Hematopoietic multipotent progenitor cell treated with erythropoietin and hydrocortisone succinate and interleukin-3 and kit ligand, for 4 days (in vitro differentiated cells): Measurements from ENCODE around the gene KIAA0319L.

Experiments used
- DNase-seq: peaks from one replicate; pipeline ENCODE4 v3.0.0-alpha.2; 2015

KIAA0319L gene

DNA sequence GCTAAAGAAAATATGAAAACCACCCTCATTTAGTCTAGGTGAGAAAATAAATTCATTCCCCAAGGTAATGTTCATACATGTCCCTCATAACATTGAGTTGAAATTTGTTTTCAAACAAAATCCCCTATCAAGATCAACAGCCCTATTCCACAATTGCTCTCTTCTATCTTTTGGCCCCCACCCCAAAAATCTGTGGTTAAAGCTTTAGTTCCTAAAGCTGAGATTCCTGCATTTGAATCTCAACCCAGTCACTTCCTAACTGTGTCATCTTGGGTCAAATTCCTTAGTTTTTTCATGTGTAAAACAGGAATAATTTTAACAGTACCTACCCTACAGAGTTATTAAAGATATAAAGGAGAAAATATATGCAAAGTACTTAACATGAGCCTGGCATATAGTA is 22.0 kb downstream of the KIAA0319L start:
- DNase-seq = no peak

DNA sequence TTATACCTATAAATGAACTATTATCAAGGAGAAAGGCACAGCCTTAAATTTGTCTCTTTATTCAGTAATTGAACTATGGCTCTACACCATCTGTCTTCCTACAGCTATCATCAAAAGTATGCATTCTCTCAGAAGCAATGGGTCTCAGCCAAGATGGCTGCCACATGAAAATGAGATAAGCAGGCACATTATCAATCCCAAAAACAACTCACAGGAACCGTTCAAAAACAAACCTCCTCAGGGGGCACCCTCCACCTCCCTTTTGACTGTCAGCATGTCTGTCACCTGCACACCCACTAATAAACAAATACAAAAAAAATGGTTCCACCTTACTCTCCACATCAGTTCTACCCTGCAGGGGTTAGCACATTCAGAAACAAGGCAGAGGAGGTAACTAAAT is 23.6 kb downstream of the KIAA0319L start:
- DNase-seq = peak; percentile 53

DNA sequence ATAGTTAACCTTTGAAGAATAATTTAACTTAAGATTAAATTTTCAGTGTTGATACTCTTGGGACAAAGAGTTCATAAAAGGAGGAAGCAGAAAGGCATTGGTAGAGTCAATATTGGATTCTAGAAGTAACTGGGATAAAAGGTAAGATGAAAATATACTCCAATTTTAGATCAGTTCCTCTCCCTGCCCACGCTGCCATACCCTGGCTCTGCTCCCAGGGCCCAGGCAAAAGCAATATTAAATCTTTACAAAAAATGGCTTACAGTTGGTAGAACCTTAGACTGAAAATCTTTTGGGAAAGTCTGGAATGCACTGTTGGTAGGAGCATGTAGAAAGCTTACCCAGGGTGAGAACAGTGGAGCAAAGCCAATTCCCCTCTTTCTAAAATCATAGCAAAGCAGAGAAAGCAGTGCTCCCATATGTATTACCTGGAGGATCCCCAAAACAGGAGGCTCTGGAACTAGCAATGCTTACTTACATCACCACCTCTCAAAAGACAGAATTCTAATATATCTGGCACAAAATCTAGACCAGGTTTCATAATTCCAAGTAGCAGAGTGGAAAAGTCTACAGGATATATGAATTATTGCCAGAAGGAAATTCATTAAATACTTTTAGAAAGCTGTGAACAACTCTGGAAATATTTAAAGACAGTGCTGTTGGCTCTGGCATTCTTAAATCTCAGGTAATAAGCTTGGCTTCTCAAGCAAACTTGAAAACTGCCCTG is 24.5 kb downstream of the KIAA0319L start:
- DNase-seq = no peak

DNA sequence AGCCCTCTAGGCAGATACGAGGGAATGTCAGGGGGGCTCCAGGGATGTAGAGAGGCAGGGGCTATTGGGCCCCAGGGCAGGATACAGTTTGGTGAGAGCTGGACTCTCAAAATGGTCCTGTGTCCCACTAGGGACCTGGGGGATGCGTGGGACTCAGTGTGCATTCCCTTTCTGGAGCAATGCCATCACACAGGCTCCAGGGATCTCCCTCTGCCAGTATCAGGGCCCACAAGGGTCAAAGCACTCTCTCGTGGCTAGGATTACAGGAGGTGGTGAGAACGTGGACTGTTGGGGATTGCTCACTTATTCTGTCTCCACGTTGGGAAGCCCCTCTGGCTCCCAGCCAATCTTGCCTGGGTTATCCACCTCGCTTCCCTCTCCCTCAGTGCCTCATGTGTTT is 25.8 kb downstream of the KIAA0319L start:
- DNase-seq = no peak

DNA sequence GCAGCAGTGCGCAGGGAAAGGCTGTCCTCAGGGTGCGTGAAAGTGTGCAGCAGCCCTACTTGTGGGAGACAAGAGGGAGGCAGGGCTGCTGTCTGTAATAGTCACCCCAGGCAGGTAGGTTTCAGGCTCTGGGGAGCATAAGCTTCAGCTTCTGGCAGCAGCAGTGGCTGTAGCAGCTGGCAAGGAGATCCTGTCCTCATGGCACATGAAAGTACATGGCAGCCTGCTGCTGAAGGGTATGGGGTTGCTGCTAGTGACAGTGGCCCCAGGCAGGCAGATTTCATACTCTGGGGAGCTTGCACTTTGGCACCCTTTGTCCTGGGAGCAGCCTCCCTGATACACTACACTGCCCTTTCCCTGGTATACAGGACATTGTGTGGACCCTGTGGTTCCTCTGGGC is 26.3 kb downstream of the KIAA0319L start:
- DNase-seq = no peak

DNA sequence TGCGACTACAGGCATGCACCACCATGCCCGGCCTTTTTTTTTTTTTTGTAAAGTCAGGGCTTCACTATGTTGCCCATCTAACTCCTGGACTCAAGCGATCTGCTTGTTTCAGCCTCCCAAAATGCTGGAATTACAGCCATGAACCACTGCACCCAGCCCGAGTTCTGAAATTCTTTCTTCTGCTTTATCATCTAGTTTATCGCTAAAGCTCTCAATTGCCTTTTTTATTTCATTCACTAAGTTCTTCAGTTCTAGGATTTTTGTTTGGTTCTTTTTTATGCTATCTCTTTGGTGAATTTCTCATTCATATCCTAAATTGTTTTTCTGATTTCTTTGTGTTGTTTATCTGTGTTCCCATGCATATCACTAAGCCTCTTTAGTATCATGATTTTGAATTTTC is 27.0 kb downstream of the KIAA0319L start:
- no peak for DNase-seq

DNA sequence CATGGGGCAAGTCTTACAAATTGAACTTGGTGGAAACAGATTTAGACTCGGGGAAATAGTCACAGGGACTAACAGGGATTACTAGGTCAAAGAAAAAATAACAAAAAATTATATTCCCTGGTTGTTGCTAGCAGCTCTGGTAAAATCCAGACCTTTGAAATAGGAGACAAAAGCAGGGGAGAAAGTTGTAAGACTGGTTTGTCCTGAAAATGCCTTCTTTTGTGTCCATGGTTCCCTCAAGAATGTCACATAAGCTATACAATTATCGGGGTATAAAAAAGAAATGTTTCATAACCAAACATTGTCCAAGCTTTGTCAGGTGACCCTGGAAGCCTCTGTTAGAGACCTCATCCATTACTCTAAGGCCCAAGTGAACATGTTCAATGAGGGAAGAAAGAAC is 33.1 kb downstream of the KIAA0319L start:
- DNase-seq = no peak

DNA sequence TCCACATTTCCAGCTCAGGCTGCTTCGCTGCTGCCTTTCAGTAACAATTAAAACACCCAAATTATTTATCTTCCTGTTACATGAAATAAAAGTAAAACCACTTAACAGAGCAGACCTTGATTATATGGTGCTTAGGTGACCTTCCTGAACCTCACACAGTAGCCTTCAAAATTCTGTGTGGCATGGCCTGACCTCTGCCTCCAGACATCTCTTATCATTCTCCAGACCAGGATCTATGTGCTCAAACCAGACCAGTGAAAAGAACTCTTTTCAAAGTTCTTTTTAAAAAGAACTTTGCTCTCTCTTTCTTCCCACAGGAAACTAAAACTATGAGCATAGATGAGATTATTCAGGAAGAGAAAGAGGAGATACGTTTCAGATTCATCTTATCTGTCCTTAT is 37.8 kb downstream of the KIAA0319L start:
- DNase-seq = no peak

DNA sequence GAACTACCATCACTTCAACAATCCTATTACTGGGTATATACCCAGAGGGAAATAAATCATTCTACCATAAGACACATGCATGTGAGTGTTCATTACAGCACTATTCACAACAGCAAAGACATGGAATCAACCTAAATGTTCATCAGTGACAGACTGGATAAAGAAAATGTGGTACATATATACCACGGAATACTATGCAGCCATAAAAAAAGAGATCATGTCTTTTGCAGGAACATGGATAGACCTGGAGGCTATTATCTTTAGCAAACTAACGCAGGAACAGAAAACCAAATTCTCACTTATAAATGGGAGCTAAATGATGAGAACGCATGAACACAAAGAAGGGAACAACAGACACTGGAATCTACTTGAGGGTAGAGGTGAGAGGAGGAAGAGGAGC is 39.0 kb downstream of the KIAA0319L start:
- DNase-seq = no peak

DNA sequence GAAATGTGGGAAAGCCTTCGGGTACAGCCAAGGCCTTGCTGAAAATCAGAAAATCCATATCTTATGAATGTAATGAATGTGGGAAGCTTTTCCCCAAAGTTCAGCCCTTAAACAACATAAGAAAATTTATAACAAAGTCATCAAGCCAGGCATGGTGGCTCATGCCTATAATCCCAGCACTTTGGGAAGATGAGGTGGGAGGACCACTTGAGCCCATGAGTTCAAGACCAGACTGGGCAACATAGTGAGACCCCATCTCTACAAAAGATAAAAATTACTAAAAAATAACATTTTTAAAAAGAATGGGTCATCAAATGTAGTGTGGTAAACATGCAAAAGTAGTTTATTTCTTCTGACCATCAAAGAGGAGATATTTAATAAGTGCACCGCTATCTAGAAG is 45.9 kb downstream of the KIAA0319L start:
- DNase-seq = no peak

DNA sequence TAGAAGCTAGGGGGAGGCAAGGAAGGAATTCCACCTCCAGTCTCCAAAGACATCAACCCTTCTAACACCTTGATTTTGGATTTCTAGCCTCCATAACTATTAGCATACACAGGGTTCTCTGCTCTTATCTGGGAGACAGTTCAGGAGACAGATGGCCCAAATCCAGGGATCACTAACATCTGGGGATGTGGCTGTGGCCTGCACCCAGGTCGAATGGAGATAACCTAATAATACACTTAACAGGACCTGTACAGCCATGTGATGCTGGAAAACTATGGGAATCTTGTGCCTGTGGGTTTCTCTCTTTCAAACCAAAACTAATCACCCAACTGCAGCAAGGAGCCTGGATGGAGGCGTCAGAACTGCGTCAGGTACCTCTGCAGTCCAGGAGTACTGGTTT is 47.6 kb downstream of the KIAA0319L start:
- DNase-seq = no peak

DNA sequence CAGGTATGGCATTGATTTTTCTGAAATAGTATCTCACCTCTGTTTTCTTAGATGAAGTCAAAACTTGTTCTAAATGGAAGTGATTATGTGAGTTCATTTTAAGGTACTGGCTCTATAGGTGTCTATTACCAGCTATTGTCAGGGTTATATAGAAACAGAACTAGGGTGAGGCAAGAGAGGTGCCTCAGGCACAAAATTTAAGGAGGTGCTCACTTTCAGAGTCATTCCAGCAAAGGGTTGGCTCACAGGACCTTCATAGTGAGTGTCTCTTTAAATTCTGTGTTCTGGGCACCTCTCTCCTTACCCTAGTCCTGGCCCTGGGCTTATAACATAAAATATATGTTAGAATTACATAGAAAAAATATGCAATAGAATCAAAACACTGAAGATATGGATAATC is 49.3 kb downstream of the KIAA0319L start:
- no peak for DNase-seq

DNA sequence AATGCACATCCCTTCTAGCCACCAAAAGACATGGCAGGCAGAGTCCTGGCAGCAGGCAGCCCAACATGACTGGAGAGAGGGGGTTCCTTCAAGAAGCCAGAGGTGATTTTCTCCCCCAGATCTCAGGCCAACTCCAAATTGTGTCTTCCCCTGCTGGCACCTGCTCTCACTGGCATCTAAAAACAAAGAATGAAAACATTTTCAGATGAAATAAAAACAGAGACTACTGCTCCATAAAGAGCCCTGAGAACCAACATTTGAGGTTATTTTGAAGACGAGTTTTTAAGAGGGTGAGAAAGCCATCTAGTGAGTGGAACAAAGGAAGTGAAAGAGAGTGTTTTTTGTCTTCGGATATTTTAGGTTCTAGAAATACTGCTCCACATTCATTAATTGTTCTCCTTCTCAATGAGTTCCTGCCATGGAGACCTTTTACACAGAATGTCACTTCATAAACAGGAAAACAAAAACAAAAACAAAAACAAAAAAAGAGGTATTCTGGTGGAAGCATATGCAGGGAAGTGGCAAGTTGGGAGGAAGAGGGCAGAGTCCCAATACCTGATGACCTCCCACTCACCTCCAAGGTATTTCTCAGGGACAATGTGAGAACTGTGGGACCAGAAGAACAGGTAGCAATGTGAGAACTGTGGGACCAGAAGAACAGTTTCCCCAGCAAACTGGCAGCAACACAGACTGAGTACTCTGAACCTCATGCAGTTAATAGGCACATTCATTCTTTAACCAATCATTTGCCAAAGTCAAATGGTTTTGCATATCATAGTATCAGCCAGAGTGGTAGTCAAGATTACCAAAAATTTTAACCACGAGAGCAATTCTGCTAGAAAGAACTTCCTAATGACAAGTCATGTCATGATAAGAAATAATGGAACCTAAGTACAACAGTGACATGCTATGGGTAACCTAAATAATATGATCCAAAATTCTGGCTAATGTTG is 50.0 kb downstream of the KIAA0319L start:
- DNase-seq = peak; percentile 79

DNA sequence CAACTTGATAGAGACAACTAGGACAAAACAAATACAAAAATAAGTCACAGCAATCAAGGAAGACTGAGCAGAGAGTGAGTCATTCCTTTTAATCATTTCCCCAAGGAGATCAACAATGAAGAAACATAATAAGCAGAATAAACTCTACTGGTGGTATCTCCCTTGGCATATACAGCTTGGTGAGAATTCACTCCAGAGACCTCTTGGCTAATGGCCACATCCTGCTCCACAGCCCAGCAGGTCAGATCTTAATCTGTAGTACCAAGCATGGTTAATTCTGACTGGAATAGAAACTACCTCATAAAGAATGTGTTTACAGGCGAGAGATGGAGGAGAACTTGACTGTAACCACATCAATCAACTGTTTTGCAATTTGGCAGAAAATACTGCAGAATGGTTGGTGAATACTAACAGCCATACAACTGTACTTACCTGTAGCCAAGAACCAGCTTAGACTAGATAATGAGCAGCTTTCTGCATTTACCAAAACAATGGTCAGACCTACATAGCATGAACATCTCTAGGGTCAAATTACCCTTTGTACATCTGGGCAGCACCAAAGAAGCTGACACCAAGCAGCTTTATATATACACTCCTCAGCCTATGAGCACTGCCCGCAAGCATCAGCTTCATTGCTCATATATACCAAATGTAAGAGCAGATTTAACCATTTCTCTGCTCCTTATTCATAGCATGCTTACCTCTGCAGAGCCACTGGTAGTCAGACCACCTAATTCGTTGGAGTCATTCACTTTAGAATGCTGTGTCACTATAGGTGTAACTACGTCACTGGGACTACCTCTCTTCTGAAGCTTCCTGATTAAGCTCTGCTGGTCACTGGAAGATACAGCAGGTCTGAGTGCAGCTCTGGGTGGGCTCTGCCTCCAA is 51.0 kb downstream of the KIAA0319L start:
- DNase-seq = peak; percentile 69

DNA sequence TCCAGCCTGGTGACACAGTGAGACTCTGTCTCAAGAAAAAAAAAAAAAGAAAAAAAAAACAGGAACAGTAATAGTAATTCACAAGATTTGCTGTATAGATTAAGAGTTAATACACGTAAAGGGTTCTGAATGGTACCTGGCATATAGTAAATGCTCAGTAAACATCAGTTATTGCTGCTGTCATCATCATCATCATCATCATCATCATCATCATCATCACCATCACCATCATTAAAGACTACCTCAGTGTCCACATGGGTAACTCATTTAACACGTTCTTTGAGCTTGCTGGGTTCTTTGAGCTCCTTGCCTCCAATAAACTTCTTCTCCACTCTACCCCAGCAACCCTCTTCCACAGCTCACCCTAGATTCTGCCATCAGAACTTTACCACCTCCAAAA is 55.0 kb downstream of the KIAA0319L start:
- no peak for DNase-seq

DNA sequence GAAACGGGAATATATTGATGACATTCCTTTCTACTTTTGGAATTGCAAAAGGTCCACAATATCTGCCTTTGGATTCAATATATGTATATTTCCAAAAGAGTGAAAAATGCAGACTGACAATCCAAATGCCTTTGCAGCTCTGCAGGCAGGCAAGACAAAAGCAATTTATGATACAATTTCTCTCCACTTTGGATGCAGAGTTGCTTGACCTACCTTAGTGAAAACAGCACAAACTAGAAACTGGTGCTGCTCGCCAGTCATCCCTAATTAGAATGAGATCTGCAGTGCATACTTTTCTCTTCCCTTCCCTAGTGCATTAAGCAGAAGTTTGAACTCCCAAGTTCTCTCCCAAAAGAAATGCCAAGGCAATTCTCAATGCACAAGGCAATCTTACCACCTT is 56.8 kb downstream of the KIAA0319L start:
- no peak for DNase-seq

DNA sequence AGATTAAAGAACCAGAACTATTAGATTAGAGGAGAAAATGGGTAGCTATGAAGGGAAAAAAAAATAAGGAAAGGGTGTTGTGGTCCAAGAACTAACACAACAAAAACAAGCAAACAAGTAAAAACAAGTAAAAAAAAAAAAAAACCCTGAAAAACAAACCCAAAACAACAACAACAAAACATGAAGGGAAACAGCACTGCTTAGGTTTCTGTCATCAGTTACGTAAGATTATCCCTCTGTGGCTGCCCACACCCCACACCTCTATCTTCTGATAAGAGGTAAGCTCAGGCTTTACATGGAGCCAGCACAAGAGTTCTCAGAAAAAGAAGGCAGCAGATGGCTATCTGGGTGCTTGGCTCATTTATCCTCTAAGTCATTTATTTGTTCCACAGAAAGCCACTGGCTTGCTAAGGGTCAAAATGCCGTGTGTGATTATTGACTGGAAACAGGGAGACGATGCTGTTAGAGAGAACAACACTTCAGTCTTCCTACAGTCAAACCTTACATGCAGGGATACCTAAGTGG is 57.5 kb downstream of the KIAA0319L start:
- peak; percentile 88 for DNase-seq

DNA sequence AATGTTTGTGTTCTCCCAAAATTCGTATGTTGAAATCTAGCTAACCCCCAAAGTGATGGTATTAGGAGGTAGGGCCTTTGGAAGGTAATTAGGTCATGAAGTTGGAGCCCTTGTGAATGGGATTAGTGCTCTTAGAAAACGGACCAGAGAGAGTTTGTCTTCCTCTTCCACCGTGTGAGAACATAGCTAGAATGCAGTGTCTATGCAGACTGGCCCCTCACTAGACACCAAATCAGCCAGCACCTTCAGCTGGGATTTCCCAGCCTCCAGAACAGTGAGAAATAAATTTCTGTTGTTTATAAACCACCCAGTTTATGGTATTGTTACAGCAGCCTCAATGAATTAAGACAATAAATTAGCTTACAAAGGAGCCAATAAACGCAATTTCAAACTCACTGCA is 58.0 kb downstream of the KIAA0319L start:
- DNase-seq = no peak

DNA sequence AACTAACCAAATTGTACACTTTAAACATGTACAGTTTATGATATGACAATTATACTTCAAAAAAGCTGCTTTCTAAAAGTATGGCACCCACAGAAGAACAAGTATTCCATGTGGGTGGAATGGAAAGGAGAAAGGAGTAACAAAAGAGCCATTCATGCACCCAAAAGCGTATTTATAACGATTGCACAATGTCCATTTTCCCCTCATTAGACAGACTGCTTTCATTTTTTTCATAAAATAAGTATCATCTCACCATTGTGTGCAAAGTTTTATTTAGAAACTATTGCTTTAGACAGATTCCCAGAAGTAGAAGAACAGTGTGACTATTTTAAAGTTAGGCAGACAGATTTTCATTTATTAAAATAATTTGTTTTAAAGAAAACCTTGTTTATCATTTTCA is 59.6 kb downstream of the KIAA0319L start:
- DNase-seq = no peak

DNA sequence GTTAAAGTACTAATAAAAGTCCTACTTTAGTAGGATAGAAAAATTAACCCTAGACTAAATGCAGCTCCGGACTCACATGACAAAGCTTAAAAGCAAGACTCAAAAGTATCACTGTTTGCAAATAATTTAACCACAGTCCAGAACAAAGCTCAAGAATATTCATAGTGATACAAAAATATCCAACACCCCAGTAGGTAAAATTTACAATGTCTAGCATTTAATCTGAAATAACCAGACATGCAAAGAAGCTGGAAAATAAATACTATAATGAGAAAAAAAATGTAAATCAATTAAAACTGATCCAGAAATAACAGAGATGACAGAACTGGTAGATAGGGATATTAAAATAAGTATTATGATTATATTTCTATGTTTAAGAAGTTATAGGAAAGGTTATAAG is 67.0 kb downstream of the KIAA0319L start:
- DNase-seq = no peak

DNA sequence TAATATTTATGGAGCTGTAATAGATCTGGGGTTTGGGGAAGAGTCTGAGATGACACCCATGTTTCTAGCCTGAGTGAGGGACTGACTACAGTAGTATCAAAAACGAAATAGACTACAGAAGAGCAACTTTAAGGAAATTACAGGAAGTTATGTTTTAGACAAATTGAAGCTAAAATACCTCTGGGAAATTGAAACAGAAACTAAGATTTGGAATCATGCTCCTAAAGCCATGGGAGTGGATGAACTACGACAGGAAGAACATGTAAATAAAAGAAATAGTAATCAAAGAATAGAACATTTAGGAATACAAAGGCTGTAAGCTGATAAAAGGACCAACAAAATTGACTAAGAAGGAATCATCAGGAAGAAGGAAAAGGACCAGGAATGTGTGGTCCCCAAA is 68.9 kb downstream of the KIAA0319L start:
- DNase-seq = no peak

DNA sequence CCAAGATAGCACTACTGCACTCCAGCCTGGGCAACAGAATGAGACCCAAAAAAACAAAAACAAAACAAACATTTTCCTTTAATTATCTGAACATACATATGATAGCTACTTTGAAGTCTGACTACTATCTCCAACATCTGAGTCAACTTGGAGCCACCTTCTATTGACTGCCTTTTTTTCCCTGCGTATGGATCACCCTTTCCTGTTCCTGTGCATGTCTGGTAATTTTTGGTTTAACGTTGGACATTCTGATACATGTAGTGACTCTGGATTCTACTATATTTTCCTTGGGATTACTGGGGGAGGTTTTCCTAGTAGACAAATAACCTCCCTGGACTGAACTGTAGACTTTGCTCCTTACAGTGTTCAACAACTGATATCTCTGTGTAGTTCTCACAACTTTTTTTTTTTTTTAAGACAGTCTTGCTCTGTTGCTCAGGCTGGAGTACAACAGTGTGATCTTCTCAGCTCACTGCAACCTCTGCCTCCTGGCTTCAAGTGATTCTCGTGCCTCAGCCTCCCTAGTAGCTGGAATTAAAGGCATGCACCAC is 70.3 kb downstream of the KIAA0319L start:
- no peak for DNase-seq

DNA sequence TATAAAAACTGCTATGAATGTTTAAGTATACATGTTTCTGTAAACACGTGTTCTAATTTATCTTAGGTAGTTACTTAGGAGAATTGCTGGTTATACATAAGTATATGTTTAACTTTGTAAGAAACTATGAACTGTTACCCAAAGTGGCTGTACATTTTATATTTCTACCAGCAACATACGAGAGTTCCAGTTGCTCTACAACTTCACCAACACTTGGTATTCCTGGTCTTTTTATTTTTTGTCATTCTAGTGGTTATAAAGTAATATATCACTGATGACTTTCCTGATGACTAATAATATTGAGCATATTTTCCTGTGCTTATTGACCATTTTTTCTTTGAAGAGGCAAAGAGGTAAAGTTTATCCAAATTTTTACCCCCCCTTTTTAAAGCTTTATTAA is 76.0 kb downstream of the KIAA0319L start:
- DNase-seq = no peak
